C4-2B (cell line): ENCODE data around the gene TAP1.

Experiments
- CTCF ChIP-seq: fragments of 450-650 bp; conservative IDR thresholded peaks from 2 replicates; pipeline ENCODE4 v1.5.1; 2017; ENCODE audit warnings: mild to moderate bottlenecking
- ZFX ChIP-seq: fragments of 450-650 bp; IDR thresholded peaks from 2 replicates; pipeline ENCODE4 v1.6.1; 2017

- TF ChIP-seq CTCF (no peak), ZFX (no peak)
Observed at GRCh38 chr6:32832535-32832934, 21.0 kb downstream of the TAP1 start.
